H9 (cell line): ENCODE measurements around the gene FKBP11. TPM values are rescaled to one million over a fixed set of nuclear protein-coding genes. Genes with fewer than 3 reads are reported as not detected.

Experiments
- DNase-seq: peaks from one replicate; pipeline ENCODE4 v3.0.0-alpha.2; 2017
- H2AFZ ChIP-seq: one replicate; pipeline ENCODE4 v1.6.1; 2013; ENCODE audit warnings: mild to moderate bottlenecking, low read length, control low read depth, moderate library complexity
- H2AK5ac ChIP-seq: 2 replicates; pipeline ENCODE4 v1.6.1; 2013; ENCODE audit warnings: low read length, control low read depth, mixed read lengths; ENCODE audit not compliant: insufficient read length
- H2BK120ac ChIP-seq: one replicate; pipeline ENCODE4 v1.6.1; 2013; ENCODE audit warnings: low read depth, mild to moderate bottlenecking, low read length, control low read depth, inconsistent platforms; ENCODE audit not compliant: poor library complexity, severe bottlenecking
- H2BK12ac ChIP-seq: 2 replicates; pipeline ENCODE4 v1.6.1; 2013; ENCODE audit warnings: low read length, control low read depth, mixed read lengths, low read depth; ENCODE audit not compliant: insufficient read length
- H2BK15ac ChIP-seq: 2 replicates; pipeline ENCODE4 v1.6.1; 2013; ENCODE audit warnings: low read depth, low read length, control low read depth
- H2BK20ac ChIP-seq: one replicate; pipeline ENCODE4 v1.6.1; 2013; ENCODE audit warnings: low read depth, mild to moderate bottlenecking, low read length, control low read depth, inconsistent platforms; ENCODE audit not compliant: poor library complexity, severe bottlenecking
- H2BK5ac ChIP-seq: 2 replicates; pipeline ENCODE4 v1.6.1; 2013; ENCODE audit warnings: low read length, control low read depth, mixed read lengths; ENCODE audit not compliant: insufficient read length
- H3K14ac ChIP-seq: 2 replicates; pipeline ENCODE4 v1.6.1; 2013; ENCODE audit warnings: low read length, control low read depth; ENCODE audit not compliant: insufficient read depth
- H3K18ac ChIP-seq: 2 replicates; pipeline ENCODE4 v1.6.1; 2013; ENCODE audit warnings: low read depth, mild to moderate bottlenecking, mixed read lengths, low read length, control low read depth; ENCODE audit not compliant: insufficient read length
- H3K23ac ChIP-seq: 2 replicates; pipeline ENCODE4 v1.6.1; 2013; ENCODE audit warnings: low read length, control low read depth, mixed read lengths, low read depth; ENCODE audit not compliant: insufficient read length
- H3K23me2 ChIP-seq: 2 replicates; pipeline ENCODE4 v1.6.1; 2013; ENCODE audit warnings: low read depth, mild to moderate bottlenecking, mixed read lengths, low read length, control low read depth; ENCODE audit not compliant: insufficient read length, poor library complexity, severe bottlenecking
- H3K27ac ChIP-seq: 2 replicates; pipeline ENCODE4 v1.5.1; 2013; ENCODE audit warnings: low read length, control low read depth, mixed read lengths, low read depth; ENCODE audit not compliant: insufficient read length
- H3K27me3 ChIP-seq: 2 replicates; pipeline ENCODE4 v1.6.1; 2013; ENCODE audit warnings: low read length, control low read depth, inconsistent platforms; ENCODE audit not compliant: insufficient read depth
- H3K4ac ChIP-seq: 2 replicates; pipeline ENCODE4 v1.6.1; 2013; ENCODE audit warnings: low read depth, mild to moderate bottlenecking, control low read depth, inconsistent platforms, low read length, moderate library complexity
- H3K4me1 ChIP-seq: 2 replicates; pipeline ENCODE4 v1.6.1; 2013; ENCODE audit warnings: low read length, control low read depth, inconsistent platforms; ENCODE audit not compliant: insufficient read depth
- H3K4me2 ChIP-seq: 2 replicates; pipeline ENCODE4 v1.6.1; 2013; ENCODE audit warnings: low read length, control low read depth, mixed read lengths; ENCODE audit not compliant: insufficient read length, insufficient read depth
- H3K56ac ChIP-seq: 2 replicates; pipeline ENCODE4 v1.6.1; 2013; ENCODE audit warnings: low read depth, mild to moderate bottlenecking, mixed read lengths, low read length, control low read depth; ENCODE audit not compliant: insufficient read length
- H3K79me1 ChIP-seq: 2 replicates; pipeline ENCODE4 v1.6.1; 2013; ENCODE audit warnings: low read depth, mild to moderate bottlenecking, moderate library complexity, low read length, control low read depth, inconsistent platforms; ENCODE audit not compliant: insufficient read depth, poor library complexity, severe bottlenecking
- H3K79me2 ChIP-seq: 2 replicates; pipeline ENCODE4 v1.6.1; 2013; ENCODE audit warnings: low read length, control low read depth, inconsistent platforms; ENCODE audit not compliant: insufficient read depth
- H3K9ac ChIP-seq: 2 replicates; pipeline ENCODE4 v1.6.1; 2013; ENCODE audit warnings: low read length, control low read depth, mixed read lengths; ENCODE audit not compliant: insufficient read length; ENCODE audit errors: extremely low read depth
- H3K9me3 ChIP-seq: one replicate; pipeline ENCODE4 v1.6.1; 2013; ENCODE audit warnings: low read depth, low read length, inconsistent platforms; ENCODE audit not compliant: control insufficient read depth
- H3T11ph ChIP-seq: one replicate; pipeline ENCODE4 v1.6.1; 2013; ENCODE audit warnings: mild to moderate bottlenecking, low read length, control low read depth, inconsistent platforms
- H4K20me1 ChIP-seq: one replicate; pipeline ENCODE4 v1.6.1; 2013; ENCODE audit not compliant: control insufficient read depth, insufficient read length, insufficient read depth
- H4K5ac ChIP-seq: 2 replicates; pipeline ENCODE4 v1.6.1; 2013; ENCODE audit warnings: low read depth, mild to moderate bottlenecking, mixed read lengths, low read length, control low read depth; ENCODE audit not compliant: insufficient read length
- H4K8ac ChIP-seq: replicated peaks from 2 replicates; pipeline ENCODE4 v1.6.1; 2013; ENCODE audit warnings: low read length, control low read depth, mixed read lengths, low read depth; ENCODE audit not compliant: insufficient read length
- H4K91ac ChIP-seq: 2 replicates; pipeline ENCODE4 v1.6.1; 2013; ENCODE audit warnings: low read depth, mild to moderate bottlenecking, moderate library complexity, mixed read lengths, low read length, control low read depth; ENCODE audit not compliant: insufficient read length
- H3K27ac Mint-ChIP-seq, 3 experiments: 2 replicates in 2 of 3; 3 replicates in 1 of 3; pipeline ENCODE4 v1.8.0; 2020 to 2021; ENCODE audit warnings: mixed read lengths in 3 of 3, mild to moderate bottlenecking in 1 of 3, moderate library complexity in 1 of 3
- H3K27me3 Mint-ChIP-seq: 2 replicates; pipeline ENCODE4 v1.8.0; 2021; ENCODE audit warnings: low read depth, mild to moderate bottlenecking, moderate library complexity, mixed read lengths
- H3K36me3 Mint-ChIP-seq, 3 experiments: 2 replicates in 2 of 3; 3 replicates in 1 of 3; pipeline ENCODE4 v1.8.0; 2020 to 2021; ENCODE audit warnings: low read depth in 3 of 3, mixed read lengths in 3 of 3; ENCODE audit not compliant: insufficient read depth in 1 of 3
- H3K4me1 Mint-ChIP-seq, 2 experiments: 2 replicates each; pipeline ENCODE4 v1.8.0; 2020; ENCODE audit warnings: mixed read lengths in 2 of 2
- H3K4me3 Mint-ChIP-seq, 2 experiments: 2 replicates in 1 of 2; 3 replicates in 1 of 2; pipeline ENCODE4 v1.8.0; 2020 to 2021; ENCODE audit warnings: mild to moderate bottlenecking in 2 of 2, mixed read lengths in 2 of 2, moderate library complexity in 1 of 2
- H3K9me3 Mint-ChIP-seq, 2 experiments: 2 replicates in 1 of 2; 3 replicates in 1 of 2; pipeline ENCODE4 v1.8.0; 2020; ENCODE audit warnings: mild to moderate bottlenecking in 2 of 2, mixed read lengths in 2 of 2, moderate library complexity in 1 of 2
- CTCF ChIP-seq: fragments of 200-600 bp; sonication (generic); conservative IDR thresholded peaks from 3 replicates; pipeline ENCODE4 v1.8.0; 2021; ENCODE audit warnings: antibody characterized with exemption, mild to moderate bottlenecking
- WGBS: extraction: QIAGEN DNeasy Blood & Tissue Kit; methylation state at CpG from one replicate; pipeline ENCODE4 v1.1.7; 2013; ENCODE audit warnings: missing lambda C conversion rate, low lambda C conversion rate, mixed read lengths; ENCODE audit not compliant: insufficient read length; ENCODE audit errors: extremely low coverage; 5-methylcytosine and 5-hydroxymethylcytosine counted together
- total RNA-seq: library from RNA; stranded (reverse); gene quantifications from 2 replicates; pipeline ENCODE4 v1.2.1, GENCODE V29; 2021

The FKBP11 gene
- total RNA-seq, 1 experiment from 2014 or later = 40.8 TPM

GRCh38 chr12:48903363-48903981 is 21.8 kb downstream of the FKBP11 start:
- H3K27ac Mint-ChIP-seq = no peak overlapping the region
- H2BK20ac ChIP-seq = no peak overlapping the region
- H2BK5ac ChIP-seq = no peak overlapping the region
- H3K79me2 ChIP-seq = no peaks in the 10 kb centered on the region
- no peak overlapping the region for H2AK5ac ChIP-seq
- H3K23ac ChIP-seq = no peak overlapping the region
- H3K27ac ChIP-seq = no peak overlapping the region
- H3K14ac ChIP-seq = no peak overlapping the region
- H4K8ac ChIP-seq = no peak overlapping the region
- H2AFZ ChIP-seq = no peak overlapping the region
- H3T11ph ChIP-seq = no peak overlapping the region
- no peaks in the 10 kb centered on the region for H3K23me2 ChIP-seq
- no peaks in the 10 kb centered on the region for H3K9me3 ChIP-seq
- H3K27me3 Mint-ChIP-seq = peaks cover 27% of the 10 kb centered on the region
- no peak overlapping the region for H3K4me2 ChIP-seq
- H2BK120ac ChIP-seq = no peak overlapping the region
- no CpG with 5 or more reads among the region's 20 CpGs for WGBS
- no peak for DNase-seq
- no peak for TF ChIP-seq CTCF
- H3K79me1 ChIP-seq = no peaks in the 10 kb centered on the region
- H2BK15ac ChIP-seq = no peak overlapping the region
- H3K4me1 Mint-ChIP-seq = 0 out of 4 replicates have a peak, but pooled peaks cover 0 to 4% of the 10 kb centered on the region in 2 experiments
- no peak overlapping the region for H2BK12ac ChIP-seq
- H3K4me1 ChIP-seq = no peaks in the 10 kb centered on the region
- H3K56ac ChIP-seq = no peak overlapping the region
- H3K27me3 ChIP-seq = no peaks in the 10 kb centered on the region
- H4K5ac ChIP-seq = no peak overlapping the region
- no peaks in the 10 kb centered on the region for H4K20me1 ChIP-seq
- H3K18ac ChIP-seq = no peak overlapping the region
- no peaks in the 10 kb centered on the region; a peak in 1 of 5 replicates for H3K9me3 Mint-ChIP-seq
- no peak overlapping the region for H4K91ac ChIP-seq
- no peak overlapping the region for H3K4ac ChIP-seq
- H3K9ac ChIP-seq = no peak overlapping the region
- H3K36me3 Mint-ChIP-seq = no peaks in the 10 kb centered on the region
- H3K4me3 Mint-ChIP-seq = no peak overlapping the region
